HG02763 (cell line): Measurements from ENCODE around the gene BAX.

Experiments used
- ATAC-seq: cut with Tn5 transposase; IDR thresholded peaks from one replicate; pipeline ENCODE4 v1.9.1; 2021; ENCODE audit warnings: mild to moderate bottlenecking, moderate library complexity; ENCODE audit not compliant: unreplicated experiment

BAX gene

DNA sequence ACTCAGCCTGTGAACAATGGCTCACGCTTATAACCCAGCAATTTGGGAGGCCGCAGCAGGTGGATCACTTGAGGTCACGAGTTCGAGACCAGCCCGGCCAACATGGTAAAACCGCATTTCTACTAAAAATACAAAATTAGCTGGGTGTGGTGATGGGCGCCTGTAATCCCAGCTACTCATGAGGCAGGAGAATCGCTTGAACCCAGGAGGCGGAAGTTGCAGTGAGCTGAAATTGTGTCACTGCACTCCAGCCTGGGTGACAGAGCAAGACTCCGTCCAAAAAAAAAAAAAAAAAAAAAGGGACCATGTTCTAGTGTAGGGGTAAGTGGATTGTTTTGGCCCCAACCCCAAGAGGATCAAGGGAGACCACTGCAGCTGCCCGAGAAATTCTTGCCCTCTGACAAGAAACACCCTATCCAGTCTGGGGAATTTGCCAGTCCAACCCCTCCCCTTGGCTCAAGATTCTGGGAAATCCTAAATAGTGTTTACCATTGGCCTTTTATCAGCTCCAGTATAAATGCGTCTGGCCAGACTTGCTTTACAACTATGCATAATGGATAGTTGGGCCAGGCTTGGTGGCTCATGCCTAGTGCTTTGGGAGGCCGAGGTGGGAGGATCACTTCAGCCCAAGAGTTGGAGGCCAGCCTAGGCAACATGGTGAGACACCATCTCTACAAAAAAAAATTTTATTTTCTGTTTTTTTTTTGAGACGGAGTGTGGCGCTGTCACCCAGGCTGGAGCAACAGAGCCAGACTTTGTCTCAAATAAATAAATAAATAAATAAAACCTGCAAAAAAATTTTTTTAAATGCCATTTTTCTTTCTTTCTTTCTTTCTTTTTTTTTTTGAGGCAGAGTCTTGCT is 26.3 kb upstream of the BAX start:
- ATAC-seq, result no peak

DNA sequence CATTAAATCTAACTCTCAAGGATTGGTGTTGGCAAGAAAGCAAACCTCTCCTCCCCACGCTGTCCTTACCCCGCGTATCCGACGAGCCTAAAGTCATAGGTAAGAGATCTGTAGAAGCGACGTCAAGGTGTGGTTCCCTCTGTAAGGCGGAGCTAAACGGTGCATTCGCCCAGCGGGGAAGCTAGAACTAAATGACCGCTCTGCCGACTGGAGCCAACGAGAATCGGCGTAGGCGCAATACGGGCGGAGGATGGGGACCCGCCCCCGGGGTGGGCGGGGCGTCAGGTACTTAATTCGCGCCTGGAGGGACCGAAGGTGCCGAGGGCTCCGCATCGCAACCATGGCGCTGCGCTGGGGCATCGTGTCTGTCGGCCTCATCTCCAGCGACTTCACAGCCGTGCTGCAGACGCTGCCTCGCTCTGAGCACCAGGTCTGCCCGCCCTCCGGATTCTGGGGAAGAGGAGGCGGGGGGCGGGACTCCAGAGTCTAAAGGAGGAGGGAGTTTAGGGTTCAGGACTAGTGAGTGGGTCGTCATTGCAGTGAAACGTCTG is 21.2 kb upstream of the BAX start, which contains the start of gene DHDH:
Gene DHDH, plus strand, starts transcription at position 318 of the 551 bp plus-strand sequence. Its CDS starts 23 bp downstream, at position 341.
- no peak for ATAC-seq

DNA sequence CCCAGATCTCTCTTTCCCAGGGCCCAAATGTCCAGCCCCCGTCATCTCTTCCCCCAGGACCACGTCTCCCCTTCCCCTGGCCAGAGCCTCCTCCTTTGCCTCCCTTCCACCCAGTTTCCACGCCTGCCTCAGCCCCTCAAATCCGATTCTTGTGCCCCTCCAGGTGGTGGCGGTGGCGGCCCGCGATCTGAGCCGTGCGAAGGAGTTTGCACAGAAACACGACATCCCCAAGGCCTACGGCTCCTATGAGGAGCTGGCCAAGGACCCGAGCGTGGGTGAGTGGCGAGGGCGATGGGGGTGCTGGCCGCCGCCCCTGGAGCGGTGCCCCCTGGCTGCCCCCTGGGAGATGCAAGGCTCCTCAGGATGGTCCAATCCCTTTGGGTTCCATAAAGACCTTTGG is 19.8 kb upstream of the BAX start:
- no peak for ATAC-seq

- no peak for ATAC-seq
These were observed 18.8 kb upstream of the BAX start for GRCh38 chr19:48935864-48936263.

- no peak for ATAC-seq
These were observed 16.4 kb upstream of the BAX start for GRCh38 chr19:48938256-48938655.

DNA sequence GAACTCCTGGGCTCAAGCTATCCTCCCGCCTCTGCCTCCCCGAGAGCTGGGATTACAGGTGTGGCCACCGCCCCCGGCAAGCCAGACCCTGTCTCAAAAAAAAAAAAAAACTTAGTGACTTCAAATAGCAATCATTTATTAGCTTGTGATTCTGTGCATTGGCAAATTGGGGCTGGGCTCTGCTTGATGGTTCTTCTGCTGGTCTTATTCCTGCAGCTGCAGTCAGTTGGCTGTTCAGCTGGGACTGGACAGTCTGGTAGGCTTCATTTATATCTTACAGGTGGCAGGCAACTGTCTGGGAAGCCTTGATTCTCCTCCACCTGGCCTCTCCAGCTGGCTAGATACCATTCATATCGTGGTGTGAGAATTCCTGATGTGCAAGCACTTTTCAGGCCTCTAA is 13.8 kb upstream of the BAX start:
- ATAC-seq, result no peak

GRCh38 chr19:48943081-48943480 is 11.6 kb upstream of the BAX start:
- no peak for ATAC-seq

GRCh38 chr19:48945415-48945814 is 9.3 kb upstream of the BAX start:
- ATAC-seq, result no peak

DNA sequence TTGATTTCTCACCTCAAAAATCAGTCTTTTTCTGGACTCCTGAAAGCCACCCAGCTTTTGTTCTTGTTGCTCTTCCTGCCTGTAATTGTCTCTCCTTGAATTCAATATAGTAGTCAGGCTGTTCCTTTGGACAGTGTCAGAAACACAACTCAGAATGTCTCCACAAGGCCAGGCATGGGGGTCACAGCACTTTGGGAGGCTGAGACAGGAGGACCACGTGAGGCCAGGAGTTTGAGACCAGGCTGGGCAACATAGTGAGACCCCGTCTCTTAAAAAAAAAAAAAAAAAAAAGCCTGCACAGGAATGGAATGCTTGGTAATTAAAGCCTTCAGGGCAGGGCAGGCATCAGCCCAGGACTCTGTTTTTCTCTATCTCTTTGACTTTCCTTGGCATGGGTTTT is 8.9 kb upstream of the BAX start:
- no peak for ATAC-seq

GRCh38 chr19:48946463-48947257 is 8.0 kb upstream of the BAX start:
- ATAC-seq, result no peak

DNA sequence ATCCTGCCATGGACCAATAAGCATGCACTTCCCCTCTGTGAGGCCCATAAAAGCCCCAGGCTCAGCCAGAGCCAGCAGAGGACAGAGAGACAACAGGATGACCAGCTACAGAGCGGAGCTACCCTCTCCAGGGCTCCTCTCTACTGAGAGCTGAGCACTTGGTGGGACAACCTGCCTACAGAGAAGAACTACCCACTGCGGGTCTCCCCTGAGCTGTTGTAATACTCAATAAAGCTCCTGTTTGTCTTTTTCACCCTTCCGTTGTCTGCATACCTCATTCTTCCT is 7.5 kb upstream of the BAX start:
- ATAC-seq, result no peak

- no peak for ATAC-seq
These were observed 4.5 kb upstream of the BAX start for GRCh38 chr19:48950159-48950558.

DNA sequence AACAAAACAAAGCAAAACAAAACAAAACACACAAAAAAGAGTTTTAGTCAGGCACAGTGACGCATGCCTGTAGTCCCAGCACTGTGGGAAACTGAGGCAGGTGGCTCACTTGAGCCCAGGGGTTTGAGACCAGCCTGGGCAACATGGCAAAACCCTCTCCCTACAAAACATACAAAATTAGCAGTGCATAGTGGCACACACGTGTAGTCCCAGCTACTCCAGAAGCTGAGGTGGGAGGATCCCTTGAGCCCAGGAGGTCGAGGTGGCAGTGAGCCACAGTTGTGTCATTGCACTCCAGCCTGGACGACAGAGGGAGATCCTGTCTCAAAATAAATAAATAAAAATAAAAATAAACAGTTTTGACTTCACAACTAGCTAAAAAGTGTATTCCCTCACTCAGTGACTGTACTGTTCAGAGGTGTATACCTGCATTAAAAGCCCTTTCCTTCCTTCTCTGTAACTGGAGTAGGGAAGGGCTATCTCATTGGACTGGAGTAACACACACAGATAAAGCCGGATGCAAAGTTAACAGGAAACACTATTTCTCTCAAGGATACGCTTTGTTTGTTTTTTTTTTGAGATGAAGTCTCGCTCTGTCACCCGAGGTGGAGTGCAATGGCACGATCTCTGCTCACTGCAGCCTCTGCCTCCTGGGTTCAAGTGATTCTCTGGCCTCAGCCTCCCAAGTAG is 3.7 kb upstream of the BAX start:
- no peak for ATAC-seq

DNA sequence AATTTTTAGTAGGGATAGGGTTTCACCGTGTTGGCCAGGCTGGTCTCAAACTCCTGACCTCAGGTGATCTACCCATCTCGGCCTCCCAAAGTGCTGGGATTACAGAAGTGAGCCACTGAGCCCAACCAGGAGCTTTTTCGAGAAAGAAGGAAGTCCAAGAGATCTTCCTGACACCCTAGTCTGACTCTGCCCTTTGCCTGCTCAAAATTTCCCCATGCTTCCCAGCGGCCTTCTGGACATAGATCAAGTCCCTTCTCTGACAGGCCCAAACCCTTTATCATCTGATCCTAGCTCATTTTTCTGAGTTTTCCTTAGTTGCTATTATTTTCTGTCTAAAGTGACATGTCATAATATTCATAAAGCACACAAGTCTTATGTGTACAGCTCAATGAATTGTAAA is 1.5 kb upstream of the BAX start:
- no peak for ATAC-seq

GRCh38 chr19:48953990-48954594 is 583 bp upstream of the BAX start:
- no peak for ATAC-seq

- no peak for ATAC-seq
These were observed 758 bp downstream of the BAX start for GRCh38 chr19:48955308-48955958.

DNA sequence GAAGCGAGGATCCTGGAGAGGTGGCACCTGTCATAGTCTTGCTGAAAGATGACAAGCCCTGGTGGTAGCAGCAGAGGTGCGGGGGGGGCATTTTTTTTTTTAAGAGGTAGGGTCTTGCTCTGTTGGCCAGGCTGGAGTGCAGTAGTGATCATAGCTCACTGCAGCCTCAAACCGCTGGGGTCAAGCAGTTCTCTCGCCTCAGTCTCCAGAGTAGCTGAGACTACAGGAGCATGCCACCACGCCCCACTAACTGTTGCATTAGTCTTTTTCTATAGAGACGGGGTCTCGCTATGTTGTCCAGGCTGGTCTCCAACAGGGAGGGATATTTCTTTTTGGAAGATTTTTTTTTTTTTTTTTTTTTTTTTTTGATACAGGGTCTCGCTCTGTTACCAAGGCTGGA is 3.3 kb downstream of the BAX start:
- no peak for ATAC-seq

GRCh38 chr19:48959341-48960239 is 4.9 kb downstream of the BAX start:
- ATAC-seq, result no peak

GRCh38 chr19:48961051-48961649 is 6.5 kb downstream of the BAX start:
- no peak for ATAC-seq
